ENCODE data around the gene NEURL2.

DNA sequence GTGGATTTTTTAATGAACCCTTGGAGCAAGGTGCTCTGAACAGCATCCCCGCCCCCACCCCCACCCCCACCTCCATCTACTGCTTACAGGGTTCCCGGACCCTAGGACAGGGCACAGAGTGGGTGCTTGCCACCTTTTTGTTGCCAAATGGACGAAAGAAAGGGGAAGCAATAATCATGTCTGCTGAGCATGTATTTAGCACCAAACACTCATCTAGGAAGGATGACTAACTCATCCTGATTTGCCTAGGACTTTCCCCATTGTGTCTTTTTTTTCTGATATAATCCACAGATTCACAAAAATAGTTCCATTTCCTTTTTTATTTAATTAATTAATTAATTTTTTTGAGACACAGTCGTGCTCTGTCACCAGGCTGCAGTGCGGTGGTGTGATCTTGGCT lies 22.1 kb upstream of the NEURL2 start:
- TF ChIP-seq EZH2 (IDR thresholded peaks at IDR 0.05; ENCODE audit: low read length) = no peak
- TF ChIP-seq, protein P1, sequence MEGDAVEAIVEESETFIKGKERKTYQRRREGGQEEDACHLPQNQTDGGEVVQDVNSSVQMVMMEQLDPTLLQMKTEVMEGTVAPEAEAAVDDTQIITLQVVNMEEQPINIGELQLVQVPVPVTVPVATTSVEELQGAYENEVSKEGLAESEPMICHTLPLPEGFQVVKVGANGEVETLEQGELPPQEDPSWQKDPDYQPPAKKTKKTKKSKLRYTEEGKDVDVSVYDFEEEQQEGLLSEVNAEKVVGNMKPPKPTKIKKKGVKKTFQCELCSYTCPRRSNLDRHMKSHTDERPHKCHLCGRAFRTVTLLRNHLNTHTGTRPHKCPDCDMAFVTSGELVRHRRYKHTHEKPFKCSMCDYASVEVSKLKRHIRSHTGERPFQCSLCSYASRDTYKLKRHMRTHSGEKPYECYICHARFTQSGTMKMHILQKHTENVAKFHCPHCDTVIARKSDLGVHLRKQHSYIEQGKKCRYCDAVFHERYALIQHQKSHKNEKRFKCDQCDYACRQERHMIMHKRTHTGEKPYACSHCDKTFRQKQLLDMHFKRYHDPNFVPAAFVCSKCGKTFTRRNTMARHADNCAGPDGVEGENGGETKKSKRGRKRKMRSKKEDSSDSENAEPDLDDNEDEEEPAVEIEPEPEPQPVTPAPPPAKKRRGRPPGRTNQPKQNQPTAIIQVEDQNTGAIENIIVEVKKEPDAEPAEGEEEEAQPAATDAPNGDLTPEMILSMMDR (optimal IDR thresholded peaks at IDR 0.05 in 1 of 3, IDR thresholded peaks at IDR 0.05 in 1 of 3, conservative IDR thresholded peaks at IDR 0.05 in 1 of 3; ENCODE audit: extremely low read depth in 1 of 3, insufficient read depth in 2 of 3, low read length in 3 of 3) = no peak
